ENCODE measurements around the gene LHCGR.

LHCGR gene

DNA sequence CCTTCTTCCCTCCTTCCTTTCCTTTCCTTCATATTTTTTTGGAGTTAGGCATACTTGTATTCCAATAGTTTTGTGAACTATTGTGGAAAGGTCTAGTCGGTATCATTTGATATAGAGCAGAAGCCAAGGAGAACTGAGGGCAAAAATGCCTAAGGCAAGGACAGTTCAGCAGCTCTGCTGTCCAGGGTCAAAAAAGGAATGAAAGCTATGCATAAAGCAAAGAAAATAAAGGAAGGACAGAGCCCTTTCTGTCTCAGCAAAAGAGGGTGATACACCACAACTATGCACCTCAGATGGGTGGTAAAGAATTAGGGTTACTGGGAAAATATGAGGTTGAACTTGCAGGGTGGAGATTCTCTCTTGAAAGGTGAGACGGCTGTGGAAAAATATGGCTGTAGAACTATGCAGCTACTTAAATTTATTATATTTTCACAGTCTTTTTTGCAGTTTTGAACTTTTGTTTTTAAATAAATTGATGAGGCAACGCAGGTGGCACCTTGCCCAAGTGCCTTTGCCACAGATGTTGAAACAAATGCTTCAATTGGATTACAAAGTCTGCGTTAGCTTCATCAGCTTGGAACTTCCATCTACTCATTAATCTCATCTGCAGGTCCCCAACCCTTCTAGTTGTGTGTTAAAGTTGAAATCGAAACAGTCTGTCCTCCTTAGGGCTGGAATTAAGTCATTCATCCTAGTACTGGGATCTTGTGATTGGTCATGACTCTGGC lies 20.8 kb downstream of the LHCGR start:
- no peaks in the 10 kb centered on the region for H3K27me3 ChIP-seq (ENCODE audit: insufficient read depth, low read depth)
- no peak overlapping the region for H3K27ac ChIP-seq
- no peak overlapping the region for H2AFZ ChIP-seq (ENCODE audit: low read depth)
- TF ChIP-seq, protein P1, sequence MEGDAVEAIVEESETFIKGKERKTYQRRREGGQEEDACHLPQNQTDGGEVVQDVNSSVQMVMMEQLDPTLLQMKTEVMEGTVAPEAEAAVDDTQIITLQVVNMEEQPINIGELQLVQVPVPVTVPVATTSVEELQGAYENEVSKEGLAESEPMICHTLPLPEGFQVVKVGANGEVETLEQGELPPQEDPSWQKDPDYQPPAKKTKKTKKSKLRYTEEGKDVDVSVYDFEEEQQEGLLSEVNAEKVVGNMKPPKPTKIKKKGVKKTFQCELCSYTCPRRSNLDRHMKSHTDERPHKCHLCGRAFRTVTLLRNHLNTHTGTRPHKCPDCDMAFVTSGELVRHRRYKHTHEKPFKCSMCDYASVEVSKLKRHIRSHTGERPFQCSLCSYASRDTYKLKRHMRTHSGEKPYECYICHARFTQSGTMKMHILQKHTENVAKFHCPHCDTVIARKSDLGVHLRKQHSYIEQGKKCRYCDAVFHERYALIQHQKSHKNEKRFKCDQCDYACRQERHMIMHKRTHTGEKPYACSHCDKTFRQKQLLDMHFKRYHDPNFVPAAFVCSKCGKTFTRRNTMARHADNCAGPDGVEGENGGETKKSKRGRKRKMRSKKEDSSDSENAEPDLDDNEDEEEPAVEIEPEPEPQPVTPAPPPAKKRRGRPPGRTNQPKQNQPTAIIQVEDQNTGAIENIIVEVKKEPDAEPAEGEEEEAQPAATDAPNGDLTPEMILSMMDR (conservative IDR thresholded peaks at IDR 0.05; ENCODE audit: low read depth, low read length) = no peak
- H3K4me1 ChIP-seq (ENCODE audit: low read depth, poor library complexity, severe bottlenecking) = no peaks in the 10 kb centered on the region
- no peaks in the 10 kb centered on the region for H3K79me2 ChIP-seq (ENCODE audit: insufficient read depth, low read depth)
- H3K36me3 ChIP-seq (ENCODE audit: insufficient read depth) = no peaks in the 10 kb centered on the region
- no peak overlapping the region for H3K4me2 ChIP-seq
- no peak overlapping the region for H3K4me3 ChIP-seq (IDR thresholded peaks at IDR 0.05; ENCODE audit: insufficient read depth, low read depth, low read length)
- no peak overlapping the region for H3K9ac ChIP-seq
- H4K20me1 ChIP-seq (ENCODE audit: insufficient read depth) = no peaks in the 10 kb centered on the region

- Histone ChIP-seq H3K4me1 (ENCODE audit: low read depth, poor library complexity, severe bottlenecking) (no peaks in the 10 kb centered on the region), H3K79me2 (ENCODE audit: insufficient read depth, low read depth) (no peaks in the 10 kb centered on the region), H3K4me2 (no peak overlapping the region), H3K27ac (no peak overlapping the region), H3K4me3 (IDR thresholded peaks at IDR 0.05; ENCODE audit: insufficient read depth, low read depth, low read length) (no peak overlapping the region), H4K20me1 (ENCODE audit: insufficient read depth) (no peaks in the 10 kb centered on the region), H3K36me3 (ENCODE audit: insufficient read depth) (no peaks in the 10 kb centered on the region), H2AFZ (ENCODE audit: low read depth) (no peak overlapping the region), H3K27me3 (ENCODE audit: insufficient read depth, low read depth) (no peaks in the 10 kb centered on the region), H3K9ac (no peak overlapping the region)
- TF ChIP-seq, protein P1 (conservative IDR thresholded peaks at IDR 0.05; ENCODE audit: low read depth, low read length) = no peak
Measured at GRCh38 chr2:48733067-48733503, 22.4 kb downstream of the LHCGR start.

- TF ChIP-seq, protein P1 (conservative IDR thresholded peaks at IDR 0.05; ENCODE audit: low read depth, low read length) = no peak
- no peaks in the 10 kb centered on the region for H3K36me3 ChIP-seq (ENCODE audit: insufficient read depth)
- H3K9ac ChIP-seq = no peak overlapping the region
- no peaks in the 10 kb centered on the region for H4K20me1 ChIP-seq (ENCODE audit: insufficient read depth)
- H2AFZ ChIP-seq (ENCODE audit: low read depth) = no peak overlapping the region
- no peaks in the 10 kb centered on the region for H3K79me2 ChIP-seq (ENCODE audit: insufficient read depth, low read depth)
- no peaks in the 10 kb centered on the region for H3K27me3 ChIP-seq (ENCODE audit: insufficient read depth, low read depth)
- H3K27ac ChIP-seq = no peak overlapping the region
- H3K4me2 ChIP-seq = no peak overlapping the region
- no peak overlapping the region for H3K4me3 ChIP-seq (IDR thresholded peaks at IDR 0.05; ENCODE audit: insufficient read depth, low read depth, low read length)
- no peaks in the 10 kb centered on the region for H3K4me1 ChIP-seq (ENCODE audit: low read depth, poor library complexity, severe bottlenecking)
Measured at GRCh38 chr2:48728840-48729239, 26.7 kb downstream of the LHCGR start.

DNA sequence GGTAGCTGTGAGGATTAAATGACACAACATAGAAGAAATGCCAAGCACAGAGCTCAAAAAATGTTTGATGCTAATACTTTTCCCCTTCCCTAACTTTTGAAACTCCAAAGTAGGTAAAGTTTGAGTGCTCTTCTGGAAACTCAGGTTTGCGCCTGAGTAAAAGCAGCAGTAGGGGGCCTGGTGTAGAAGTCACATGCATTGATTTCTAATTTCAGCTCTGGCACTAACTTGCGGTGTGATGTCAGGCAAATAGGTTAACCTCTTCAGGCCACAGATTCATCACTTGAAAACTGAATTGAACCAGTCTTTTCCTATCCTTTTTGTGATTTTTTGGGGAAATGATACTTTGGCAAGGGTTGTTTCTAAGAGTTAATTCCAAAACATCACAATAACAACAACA lies 27.2 kb downstream of the LHCGR start:
- Histone ChIP-seq H2AFZ (ENCODE audit: low read depth) (no peak overlapping the region), H3K27me3 (ENCODE audit: insufficient read depth, low read depth) (no peaks in the 10 kb centered on the region), H3K4me2 (no peak overlapping the region), H4K20me1 (ENCODE audit: insufficient read depth) (no peaks in the 10 kb centered on the region), H3K27ac (no peak overlapping the region), H3K36me3 (ENCODE audit: insufficient read depth) (no peaks in the 10 kb centered on the region), H3K9ac (no peak overlapping the region), H3K79me2 (ENCODE audit: insufficient read depth, low read depth) (no peaks in the 10 kb centered on the region), H3K4me1 (ENCODE audit: low read depth, poor library complexity, severe bottlenecking) (no peaks in the 10 kb centered on the region), H3K4me3 (IDR thresholded peaks at IDR 0.05; ENCODE audit: insufficient read depth, low read depth, low read length) (no peak overlapping the region)
- TF ChIP-seq, protein P1 (conservative IDR thresholded peaks at IDR 0.05; ENCODE audit: low read depth, low read length) = no peak

Data from KMS-11 (cell line).